Measurements from ENCODE around the gene SCRT2.
A peak's percentile ranks its signal among the peaks of the same experiment; 100 is the strongest.

Gene SCRT2

DNA sequence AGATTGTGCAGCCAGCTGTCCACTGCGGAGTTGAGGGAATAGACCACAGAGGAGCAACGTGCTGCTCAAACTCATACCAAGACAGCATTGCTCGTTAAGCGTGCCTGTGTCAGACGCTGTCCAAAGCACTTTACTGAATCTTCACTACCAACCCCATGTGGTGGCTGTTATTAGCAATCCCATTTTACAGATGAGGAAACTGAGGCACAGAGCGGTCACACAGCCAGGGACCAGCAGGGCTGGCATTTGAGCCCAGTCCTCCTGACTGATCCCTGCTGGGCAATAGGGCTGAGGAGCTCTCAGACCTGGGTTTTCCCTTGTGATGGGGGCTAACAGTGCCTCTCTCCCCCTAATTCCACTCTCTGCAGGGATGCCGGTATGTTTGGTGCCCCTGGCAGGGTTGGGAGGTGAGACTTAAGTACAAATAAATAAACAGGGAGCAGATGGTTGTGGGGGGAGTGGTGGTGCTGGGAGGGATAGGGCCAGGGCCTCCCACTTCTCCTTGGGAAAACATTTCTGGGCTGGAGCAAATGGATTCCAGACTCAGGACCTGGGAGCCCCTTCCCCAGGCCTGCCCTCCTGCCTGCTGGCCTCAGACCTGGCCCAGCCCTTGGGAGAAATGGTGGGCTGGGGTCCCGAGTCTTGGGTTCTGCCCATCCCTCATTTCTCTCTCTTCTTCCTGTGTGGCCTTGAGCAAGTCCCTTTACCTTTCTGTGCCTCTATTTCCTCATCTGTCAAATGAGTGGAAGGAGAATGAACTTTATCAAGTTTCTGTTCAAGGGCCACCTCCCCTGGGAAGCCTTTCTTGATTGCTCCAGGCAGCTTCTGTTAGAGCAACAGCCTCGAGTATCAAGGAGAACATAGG is 40.3 kb downstream of the SCRT2 start:
- Histone ChIP-seq H3K36me3 (replicated peaks) (no peaks in the 10 kb centered on the region), H3K27me3 (replicated peaks) (no peaks in the 10 kb centered on the region), H3K4me3 (ENCODE audit: low read depth, low read length) (no peak overlapping the region), H3K27ac (no peak overlapping the region)
- TF ChIP-seq, protein P1, sequence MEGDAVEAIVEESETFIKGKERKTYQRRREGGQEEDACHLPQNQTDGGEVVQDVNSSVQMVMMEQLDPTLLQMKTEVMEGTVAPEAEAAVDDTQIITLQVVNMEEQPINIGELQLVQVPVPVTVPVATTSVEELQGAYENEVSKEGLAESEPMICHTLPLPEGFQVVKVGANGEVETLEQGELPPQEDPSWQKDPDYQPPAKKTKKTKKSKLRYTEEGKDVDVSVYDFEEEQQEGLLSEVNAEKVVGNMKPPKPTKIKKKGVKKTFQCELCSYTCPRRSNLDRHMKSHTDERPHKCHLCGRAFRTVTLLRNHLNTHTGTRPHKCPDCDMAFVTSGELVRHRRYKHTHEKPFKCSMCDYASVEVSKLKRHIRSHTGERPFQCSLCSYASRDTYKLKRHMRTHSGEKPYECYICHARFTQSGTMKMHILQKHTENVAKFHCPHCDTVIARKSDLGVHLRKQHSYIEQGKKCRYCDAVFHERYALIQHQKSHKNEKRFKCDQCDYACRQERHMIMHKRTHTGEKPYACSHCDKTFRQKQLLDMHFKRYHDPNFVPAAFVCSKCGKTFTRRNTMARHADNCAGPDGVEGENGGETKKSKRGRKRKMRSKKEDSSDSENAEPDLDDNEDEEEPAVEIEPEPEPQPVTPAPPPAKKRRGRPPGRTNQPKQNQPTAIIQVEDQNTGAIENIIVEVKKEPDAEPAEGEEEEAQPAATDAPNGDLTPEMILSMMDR (IDR thresholded peaks at IDR 0.05; ENCODE audit: low read depth, low read length, missing control alignments) = no peak
- in situ Hi-C loops (cut with HindIII; ENCODE audit: low pct_ligation_motif_present, low sequenced_read_pairs) = no loop called here
- DNase-seq = no peak

DNA sequence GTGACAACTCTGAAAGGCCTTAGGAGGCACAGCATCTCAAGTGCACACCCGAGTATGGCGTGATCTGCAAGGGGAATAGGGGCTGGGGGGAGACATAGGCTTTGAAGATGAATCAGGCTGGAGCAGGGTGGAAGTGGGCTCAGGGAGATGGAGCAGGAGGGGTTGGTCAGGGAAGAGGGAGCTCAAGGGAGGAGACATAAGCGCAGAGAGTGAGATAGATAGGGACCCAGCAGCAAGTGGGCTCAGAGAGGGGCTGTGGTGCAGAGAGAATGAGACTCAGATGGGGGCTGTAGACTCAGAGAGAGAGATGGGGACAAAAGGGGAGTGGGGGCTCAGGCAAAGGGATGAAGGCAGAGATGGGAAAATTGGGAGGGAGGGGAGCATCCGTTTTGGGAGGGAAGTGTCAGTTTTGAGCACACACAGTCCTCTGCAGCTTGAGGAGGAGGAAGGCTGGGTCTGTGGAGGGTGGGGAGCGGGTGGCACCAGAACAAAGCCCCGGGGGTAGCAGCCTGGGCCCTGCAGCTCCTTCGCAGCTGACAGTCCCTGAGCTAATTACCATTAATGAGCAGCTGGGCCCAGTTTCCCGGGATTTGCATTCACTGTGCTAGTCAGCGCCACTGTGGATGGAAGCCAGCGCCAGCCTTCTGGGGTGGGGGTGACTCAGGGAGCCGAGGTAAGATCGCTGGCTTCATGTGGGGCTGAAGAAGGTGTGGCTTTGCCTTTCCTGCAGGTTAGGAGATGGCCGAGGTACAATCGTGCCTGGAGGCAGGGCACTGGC is 41.3 kb downstream of the SCRT2 start:
- TF ChIP-seq, protein P1 (IDR thresholded peaks at IDR 0.05; ENCODE audit: low read depth, low read length, missing control alignments) = no peak
- Histone ChIP-seq H3K27ac (no peak overlapping the region), H3K36me3 (replicated peaks) (no peaks in the 10 kb centered on the region), H3K4me3 (ENCODE audit: low read depth, low read length) (no peak overlapping the region), H3K27me3 (replicated peaks) (no peaks in the 10 kb centered on the region)
- no peak for DNase-seq
- in situ Hi-C loops (cut with HindIII; ENCODE audit: low pct_ligation_motif_present, low sequenced_read_pairs) = no loop called here

DNA sequence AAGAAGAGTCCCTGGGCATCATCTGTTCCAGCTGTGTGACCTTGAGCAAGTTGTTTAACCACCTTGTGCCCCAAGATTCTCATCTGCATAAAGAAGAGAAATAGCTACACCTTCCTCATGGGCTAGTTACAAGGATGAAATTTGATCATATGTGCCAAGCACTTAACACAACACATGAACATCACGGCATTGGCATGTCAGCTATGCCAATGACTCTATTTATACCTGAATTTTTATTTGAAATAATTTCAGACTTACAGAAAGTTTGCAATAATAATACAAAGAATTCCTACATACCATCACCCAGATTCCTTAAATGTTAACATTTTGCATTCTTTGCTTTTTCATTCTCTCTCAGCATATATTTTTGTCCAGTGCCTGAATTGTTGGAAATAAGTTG is 44.5 kb downstream of the SCRT2 start:
- in situ Hi-C loops (cut with HindIII; ENCODE audit: low pct_ligation_motif_present, low sequenced_read_pairs) = no loop called here
- Histone ChIP-seq H3K36me3 (replicated peaks) (no peaks in the 10 kb centered on the region), H3K27ac (no peak overlapping the region), H3K4me3 (ENCODE audit: low read depth, low read length) (no peak overlapping the region), H3K27me3 (replicated peaks) (no peaks in the 10 kb centered on the region)
- peak; percentile 26 for DNase-seq
- TF ChIP-seq, protein P1 (IDR thresholded peaks at IDR 0.05; ENCODE audit: low read depth, low read length, missing control alignments) = no peak

DNA sequence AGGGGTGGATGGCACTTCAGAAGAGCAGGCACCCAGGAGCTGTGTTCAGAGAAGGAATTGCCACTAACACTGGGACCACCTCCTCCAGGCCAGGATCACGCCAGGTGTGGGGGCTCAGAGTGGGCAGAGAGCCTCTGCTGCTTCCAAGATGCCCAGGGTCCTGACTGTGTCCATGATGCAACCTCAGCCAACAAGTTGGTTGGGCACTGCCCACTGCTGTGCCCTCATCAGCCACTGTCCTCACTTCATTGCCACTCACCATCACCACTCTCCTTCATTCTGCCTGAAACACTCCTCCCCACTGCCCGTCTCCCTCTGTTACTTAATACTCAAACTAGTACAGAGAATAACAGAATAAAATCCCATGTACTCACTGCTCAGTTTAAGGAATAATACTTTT is 49.0 kb downstream of the SCRT2 start:
- Histone ChIP-seq H3K27me3 (replicated peaks) (no peaks in the 10 kb centered on the region), H3K36me3 (replicated peaks) (no peaks in the 10 kb centered on the region), H3K27ac (no peak overlapping the region), H3K4me3 (ENCODE audit: low read depth, low read length) (no peak overlapping the region)
- in situ Hi-C loops (cut with HindIII; ENCODE audit: low pct_ligation_motif_present, low sequenced_read_pairs) = no loop called here
- no peak for DNase-seq
- TF ChIP-seq, protein P1 (IDR thresholded peaks at IDR 0.05; ENCODE audit: low read depth, low read length, missing control alignments) = no peak

DNA sequence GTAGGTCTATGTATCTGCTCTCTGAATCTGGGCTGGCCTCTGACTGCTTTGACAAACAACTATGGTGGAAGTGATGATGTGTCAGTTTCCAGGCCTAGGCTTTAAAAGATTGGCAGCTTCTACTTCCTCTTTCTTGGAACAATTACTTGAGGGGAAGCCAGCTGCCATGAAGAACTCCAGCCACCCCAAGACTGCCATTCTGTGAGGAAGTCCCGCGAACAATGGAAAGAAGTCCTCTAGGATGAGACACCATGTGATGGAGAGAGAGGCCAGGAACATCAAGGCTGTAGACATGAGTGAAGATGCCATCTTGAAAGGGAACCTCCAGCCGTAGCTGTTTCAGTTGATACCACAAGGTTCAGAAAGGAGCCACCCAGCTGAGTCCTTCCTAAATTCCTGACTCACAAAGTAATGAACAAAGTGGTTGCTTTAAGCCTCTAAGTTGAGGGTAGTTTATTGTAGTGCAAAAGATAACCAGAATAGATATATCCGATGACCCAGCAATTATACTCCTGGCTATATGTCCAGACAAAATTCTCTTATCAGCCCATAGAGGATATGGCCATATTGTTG is 50.2 kb downstream of the SCRT2 start:
- TF ChIP-seq, protein P1 (IDR thresholded peaks at IDR 0.05; ENCODE audit: low read depth, low read length, missing control alignments) = no peak
- H3K27ac ChIP-seq = no peak overlapping the region
- no peak for DNase-seq
- no peaks in the 10 kb centered on the region for H3K27me3 ChIP-seq (replicated peaks)
- H3K4me3 ChIP-seq (ENCODE audit: low read depth, low read length) = no peak overlapping the region
- H3K36me3 ChIP-seq (replicated peaks) = no peaks in the 10 kb centered on the region
- in situ Hi-C loops (cut with HindIII; ENCODE audit: low pct_ligation_motif_present, low sequenced_read_pairs) = no loop called here

Data from brain microvascular endothelial cell (primary cell).